ENCODE measurements around the gene C9. TPM values are rescaled to one million over a fixed set of nuclear protein-coding genes. Genes with fewer than 3 reads are reported as not detected.

C9 gene
- polyA plus RNA-seq, 1 donor from 2014 or later, result not detected

GRCh38 chr5:39370555-39371366, 6.5 kb upstream of the C9 start:
- H3F3A ChIP-seq (ENCODE audit: insufficient read depth, low read length, poor library complexity, severe bottlenecking), result no peaks in the 10 kb centered on the region
- H3K27ac ChIP-seq (ENCODE audit: low read length), result no peak overlapping the region
- no peaks in the 10 kb centered on the region for H3K79me2 ChIP-seq (replicated peaks; ENCODE audit: insufficient read depth, low read length)
- H3K9me3 ChIP-seq (ENCODE audit: low read length), result no peaks in the 10 kb centered on the region
- H2AFZ ChIP-seq (ENCODE audit: low read depth, low read length), result no peak overlapping the region
- H3K4me2 ChIP-seq (ENCODE audit: low read length), result no peak overlapping the region
- no peaks in the 10 kb centered on the region for H3K36me3 ChIP-seq (ENCODE audit: insufficient read depth, low read length)
- H4K20me1 ChIP-seq (ENCODE audit: insufficient read depth), result no peaks in the 10 kb centered on the region
- no peak overlapping the region for H3K4me3 ChIP-seq (ENCODE audit: low read length)
- no peaks in the 10 kb centered on the region for H3K27me3 ChIP-seq (ENCODE audit: insufficient read depth, low read depth, low read length)
- H3K9me2 ChIP-seq (ENCODE audit: insufficient read depth, low read length), result no peaks in the 10 kb centered on the region
- no peak overlapping the region for H3K9ac ChIP-seq (ENCODE audit: low read length)
- no peak for TF ChIP-seq CTCF (IDR thresholded peaks at IDR 0.05; ENCODE audit: poor library complexity, severe bottlenecking)
- no peak for TF ChIP-seq REST (IDR thresholded peaks at IDR 0.05; ENCODE audit: borderline replicate concordance)
- TF ChIP-seq MXI1 (conservative IDR thresholded peaks at IDR 0.05; ENCODE audit: poor library complexity, severe bottlenecking), result no peak

GRCh38 chr5:39369123-39369815, 5.0 kb upstream of the C9 start:
- Histone ChIP-seq H3K9me3 (ENCODE audit: low read length) (no peaks in the 10 kb centered on the region), H3K4me2 (ENCODE audit: low read length) (no peak overlapping the region), H3K9ac (ENCODE audit: low read length) (no peak overlapping the region), H3K4me3 (ENCODE audit: low read length) (no peak overlapping the region), H2AFZ (ENCODE audit: low read depth, low read length) (no peak overlapping the region), H4K20me1 (ENCODE audit: insufficient read depth) (no peaks in the 10 kb centered on the region), H3K9me2 (ENCODE audit: insufficient read depth, low read length) (no peaks in the 10 kb centered on the region), H3K79me2 (replicated peaks; ENCODE audit: insufficient read depth, low read length) (no peaks in the 10 kb centered on the region), H3K36me3 (ENCODE audit: insufficient read depth, low read length) (no peaks in the 10 kb centered on the region), H3K27ac (ENCODE audit: low read length) (no peak overlapping the region), H3K27me3 (ENCODE audit: insufficient read depth, low read depth, low read length) (no peaks in the 10 kb centered on the region), H3F3A (ENCODE audit: insufficient read depth, low read length, poor library complexity, severe bottlenecking) (no peaks in the 10 kb centered on the region)
- no peak for TF ChIP-seq REST (IDR thresholded peaks at IDR 0.05; ENCODE audit: borderline replicate concordance)
- TF ChIP-seq EZH2 (IDR thresholded peaks at IDR 0.05; ENCODE audit: borderline replicate concordance, insufficient read depth, low read length, poor library complexity, severe bottlenecking), result no peak
- no peak for TF ChIP-seq RAD21 (conservative IDR thresholded peaks at IDR 0.05)
- TF ChIP-seq MXI1 (conservative IDR thresholded peaks at IDR 0.05; ENCODE audit: poor library complexity, severe bottlenecking), result no peak
- TF ChIP-seq EP300 (conservative IDR thresholded peaks at IDR 0.05; ENCODE audit: poor library complexity, severe bottlenecking), result no peak
- TF ChIP-seq POLR2AphosphoS5 (IDR thresholded peaks at IDR 0.05), result no peak

All from neural cell (in vitro differentiated cells).